Kidney (tissue), 14 donors: ENCODE measurements around the gene KCNQ1. TPM values are rescaled to one million over a fixed set of nuclear protein-coding genes. Genes with fewer than 3 reads are reported as not detected.

Experiments used
- DNase-seq, 5 donors: peaks; one replicate each; pipeline ENCODE4 v3.0.0-alpha.2; 2013 to 2020
- FAIRE-seq: peaks from 2 replicates; lab custom pipeline; 2012; peaks lifted over from hg19 to GRCh38; lab: Jason Lieb, UNC
- H3K27ac ChIP-seq, 2 donors: one replicate each; pipeline ENCODE4 v1.7.0; 2013; ENCODE audit warnings: low read depth in 2 of 2, low read length in 2 of 2, inconsistent platforms in 1 of 2
- H3K27me3 ChIP-seq: one replicate; pipeline ENCODE4 v1.7.1; 2013; ENCODE audit warnings: low read length, inconsistent platforms; ENCODE audit not compliant: control insufficient read depth, insufficient read depth
- H3K36me3 ChIP-seq, 3 donors: one replicate each; pipeline versions ENCODE4 v1.7.0 to v1.7.1; 2013; ENCODE audit warnings: low read length in 3 of 3, control low read depth in 1 of 3, inconsistent platforms in 1 of 3; ENCODE audit not compliant: insufficient read depth in 3 of 3, control insufficient read depth in 2 of 3
- H3K4me1 ChIP-seq, 3 donors: one replicate each; pipeline versions ENCODE4 v1.7.0 to v1.7.1; 2013; ENCODE audit warnings: low read length in 3 of 3, inconsistent platforms in 1 of 3, low read depth in 1 of 3; ENCODE audit not compliant: control insufficient read depth in 2 of 3, insufficient read depth in 2 of 3
- H3K4me3 ChIP-seq, 3 donors: one replicate each; pipeline versions ENCODE4 v1.7.0 to v1.8.1; 2013; ENCODE audit warnings: low read length in 3 of 3, control low read depth in 1 of 3, inconsistent platforms in 1 of 3
- H3K9ac ChIP-seq, 3 donors: one replicate each; pipeline versions ENCODE4 v1.7.0 to v1.7.1; 2013; ENCODE audit warnings: low read length in 3 of 3, control low read depth in 1 of 3, inconsistent platforms in 1 of 3
- H3K9me3 ChIP-seq, 3 donors: one replicate each; pipeline versions ENCODE4 v1.7.0 to v1.7.1; 2013; ENCODE audit warnings: low read length in 3 of 3, control low read depth in 1 of 3, inconsistent platforms in 1 of 3; ENCODE audit not compliant: control insufficient read depth in 2 of 3, insufficient read depth in 1 of 3
- CTCF ChIP-seq: IDR thresholded peaks from 3 replicates; pipeline ENCODE4 v1.5.1; 2012; ENCODE audit warnings: mild to moderate bottlenecking, moderate library complexity, borderline replicate concordance; ENCODE audit not compliant: insufficient read depth; ENCODE audit errors: extremely low read depth
- intact Hi-C: fragments of 100-400 bp; cut with DNase I; formaldehyde crosslinking; loops from one replicate; pipeline ENCODE4 v1.11.1; 2022
- polyA plus RNA-seq: library from polyadenylated mRNA; stranded (reverse); fragments of 350-450 nt; fragmentation: Illumina TruSeq; extraction: RNeasy Lipid Tissue Mini Kit (QIAGEN cat#74804); gene quantifications from one replicate; pipeline ENCODE4 v1.2.3, GENCODE V29; 2014; ENCODE audit warnings: low read depth, low replicate concordance; ENCODE audit not compliant: insufficient read depth
- total RNA-seq: library from RNA; stranded (reverse); fragmentation: NEBNext Ultra II Directional; extraction: Animal tissue kit (Norgen Biotek cat#: 25700); gene quantifications from one replicate; pipeline ENCODE4 v1.2.1, GENCODE V29; 2021
- donor health status: control.
- donor health status: control.
- donor health status: control.
- donor health status: control.
- donor health status: control.
- donor health status: DM: yes; HTN: yes; CAD: no.
- donor health status: Normal renal cell carcinoma (clear cell type).

Gene KCNQ1
- total and polyA plus RNA-seq, 2 donors from 2014 or later = 45.5 to 49.4 TPM

GRCh38 chr11:2809854-2810253 is 365.0 kb downstream of the KCNQ1 start:
- Histone ChIP-seq H3K27ac (no peak overlapping the region), H3K4me1 (peaks cover 0 to 14% (median 0%) of the 10 kb centered on the region in 3 donors), H3K9ac (no peak overlapping the region), H3K27me3 (no peaks in the 10 kb centered on the region), H3K9me3 (no peaks in the 10 kb centered on the region), H3K36me3 (no peaks in the 10 kb centered on the region), H3K4me3 (no peak overlapping the region)
- no peak for TF ChIP-seq CTCF
- DNase-seq (no peak), FAIRE-seq (no peak)
- intact Hi-C loops = no loop called here

GRCh38 chr11:2810411-2811205 is 365.8 kb downstream of the KCNQ1 start:
- H3K27ac ChIP-seq = no peak overlapping the region
- FAIRE-seq (no peak), DNase-seq (peak; percentile 52 to 77 (median 55))

GRCh38 chr11:2811206-2812091 is 366.6 kb downstream of the KCNQ1 start:
- Histone ChIP-seq H3K27me3 (no peaks in the 10 kb centered on the region), H3K9ac (no peak overlapping the region), H3K36me3 (no peaks in the 10 kb centered on the region), H3K27ac (peak overlapping the region in 1 of 2 donors; percentile 70), H3K9me3 (peaks cover 0 to 8% (median 0%) of the 10 kb centered on the region in 3 donors), H3K4me3 (no peak overlapping the region), H3K4me1 (peaks cover 0 to 10% (median 0%) of the 10 kb centered on the region in 3 donors)
- FAIRE-seq = no peak
- peak in 2 of 5 donors; percentile 42 to 77 for DNase-seq
- intact Hi-C loops = no loop called here
- TF ChIP-seq CTCF = no peak

More at GRCh38 chr11:2810411-2811205, 365.8 kb downstream of the KCNQ1 start:
- intact Hi-C loops = no loop called here
- Histone ChIP-seq H3K9ac (no peak overlapping the region), H3K4me3 (no peak overlapping the region), H3K27me3 (no peaks in the 10 kb centered on the region), H3K4me1 (peaks cover 0 to 14% (median 0%) of the 10 kb centered on the region in 3 donors), H3K9me3 (peaks cover 0 to under 1% (median 0%) of the 10 kb centered on the region in 3 donors), H3K36me3 (no peaks in the 10 kb centered on the region)
- no peak for TF ChIP-seq CTCF
